ENCODE measurements around the gene SCAMP2. TPM values are rescaled to one million over a fixed set of nuclear protein-coding genes. Genes with fewer than 3 reads are reported as not detected.

The SCAMP2 gene
- total and polyA plus RNA-seq, 11 donors: 25.1 to 90.5 (median 46.0) TPM

DNA sequence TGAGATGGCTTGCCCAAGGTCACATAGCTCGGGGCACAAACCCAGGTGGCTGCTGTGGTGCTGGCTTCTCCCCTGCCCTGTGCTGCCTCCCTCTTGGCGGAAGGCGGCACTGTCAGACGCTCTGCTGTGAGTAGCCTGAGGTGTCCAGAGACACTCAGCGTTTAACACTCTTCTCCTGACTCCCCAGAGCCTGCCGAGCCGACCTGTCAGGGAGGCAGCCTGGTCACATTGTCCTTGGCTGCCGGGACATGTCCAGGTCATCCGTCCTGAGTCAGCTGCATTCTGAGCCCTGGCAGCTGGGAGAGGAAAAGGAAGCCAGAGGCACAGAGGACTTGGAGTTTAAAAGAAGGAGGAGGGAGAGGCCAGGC, 55.8 kb downstream of the SCAMP2 start:
- H3K9me3 ChIP-seq: no peaks in the 10 kb centered on the region
- H3K4me3 ChIP-seq: no peak overlapping the region
- no peaks in the 10 kb centered on the region for H3K27me3 ChIP-seq
- no peak for TF ChIP-seq POLR2A (IDR thresholded peaks at IDR 0.05)
- TF ChIP-seq, protein P1, sequence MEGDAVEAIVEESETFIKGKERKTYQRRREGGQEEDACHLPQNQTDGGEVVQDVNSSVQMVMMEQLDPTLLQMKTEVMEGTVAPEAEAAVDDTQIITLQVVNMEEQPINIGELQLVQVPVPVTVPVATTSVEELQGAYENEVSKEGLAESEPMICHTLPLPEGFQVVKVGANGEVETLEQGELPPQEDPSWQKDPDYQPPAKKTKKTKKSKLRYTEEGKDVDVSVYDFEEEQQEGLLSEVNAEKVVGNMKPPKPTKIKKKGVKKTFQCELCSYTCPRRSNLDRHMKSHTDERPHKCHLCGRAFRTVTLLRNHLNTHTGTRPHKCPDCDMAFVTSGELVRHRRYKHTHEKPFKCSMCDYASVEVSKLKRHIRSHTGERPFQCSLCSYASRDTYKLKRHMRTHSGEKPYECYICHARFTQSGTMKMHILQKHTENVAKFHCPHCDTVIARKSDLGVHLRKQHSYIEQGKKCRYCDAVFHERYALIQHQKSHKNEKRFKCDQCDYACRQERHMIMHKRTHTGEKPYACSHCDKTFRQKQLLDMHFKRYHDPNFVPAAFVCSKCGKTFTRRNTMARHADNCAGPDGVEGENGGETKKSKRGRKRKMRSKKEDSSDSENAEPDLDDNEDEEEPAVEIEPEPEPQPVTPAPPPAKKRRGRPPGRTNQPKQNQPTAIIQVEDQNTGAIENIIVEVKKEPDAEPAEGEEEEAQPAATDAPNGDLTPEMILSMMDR (IDR thresholded peaks at IDR 0.05): peak in 8 of 12 donors; percentile 17 to 48 (median 30)
- peak overlapping the region in 11 of 12 donors; percentile 15 to 81 (median 73) for H3K27ac ChIP-seq
- ATAC-seq (peak; percentile 73 to 88 (median 83)), DNase-seq (peak in 4 of 5 donors; percentile 41 to 87 (median 64))
- intact Hi-C loops (cut with DNase I): no loop called here
- no peaks in the 10 kb centered on the region for H3K36me3 ChIP-seq
- peaks cover 0 to 22% (median 0%) of the 10 kb centered on the region in 12 donors for H3K4me1 ChIP-seq
- WGBS, 4 donors: 12 to 22% (median 20%) methylated on average over 9 of the region's 9 CpGs

DNA sequence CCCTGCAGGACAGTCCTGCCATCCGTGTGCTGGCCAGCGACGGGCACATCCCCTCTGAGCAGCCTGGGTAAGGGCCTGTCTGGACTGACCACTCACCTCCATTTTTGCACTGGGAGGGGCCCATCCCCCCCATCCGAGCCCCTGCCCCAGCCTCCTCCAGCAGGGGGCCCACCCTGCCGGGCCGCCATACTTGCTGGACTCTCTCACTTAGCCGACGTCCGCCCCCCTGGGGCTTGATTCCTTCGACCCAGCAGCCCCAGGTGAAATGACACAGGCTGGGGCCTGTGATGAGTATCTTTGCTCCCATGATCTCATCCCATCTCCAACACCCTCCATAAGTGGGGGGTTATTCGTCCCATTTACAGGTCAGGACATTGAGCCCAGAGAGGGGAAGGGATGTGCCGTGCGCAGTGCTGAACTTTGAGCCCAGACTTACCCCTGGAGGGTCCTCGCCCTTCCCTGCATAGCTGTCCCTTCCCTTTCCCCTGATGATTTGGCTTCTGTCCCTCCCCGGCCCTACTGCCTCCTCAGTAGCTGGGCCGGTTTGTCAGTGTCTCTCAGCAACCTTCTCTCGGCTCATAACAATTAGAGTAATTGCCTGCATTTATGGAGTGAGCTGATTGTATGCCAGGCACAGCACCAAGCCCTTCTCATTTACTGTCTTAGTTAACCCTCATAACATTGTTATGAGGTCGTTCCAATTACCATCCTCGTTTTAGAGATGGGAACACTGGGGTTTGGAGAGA, 56.4 kb downstream of the SCAMP2 start:
- H3K4me1 ChIP-seq: peaks cover 0 to 22% (median 0%) of the 10 kb centered on the region in 12 donors
- WGBS, 4 donors: 48 to 61% (median 54%) methylated on average over 11 to 19 of the region's 19 CpGs

DNA sequence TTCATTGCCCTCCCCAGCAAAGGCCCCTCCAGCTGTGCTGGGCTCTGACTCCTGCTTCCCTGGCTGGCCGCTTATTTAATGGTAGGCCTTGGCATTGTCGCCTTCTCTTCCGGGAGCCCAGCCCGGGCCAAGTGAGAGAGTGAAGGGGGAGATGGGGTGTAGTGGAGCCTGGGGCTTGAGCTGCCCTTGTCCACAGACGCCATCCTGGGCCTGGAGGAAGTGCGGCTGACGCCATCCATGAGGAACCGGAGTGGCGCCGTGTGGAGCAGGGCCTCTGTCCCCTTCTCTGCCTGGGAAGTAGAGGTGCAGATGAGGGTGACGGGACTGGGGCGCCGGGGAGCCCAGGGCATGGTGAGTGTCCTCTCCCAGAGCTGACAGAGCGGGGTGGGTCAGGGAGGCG, 57.2 kb downstream of the SCAMP2 start:
- TF ChIP-seq, protein P1 (IDR thresholded peaks at IDR 0.05): no peak
- TF ChIP-seq POLR2A (IDR thresholded peaks at IDR 0.05): no peak
- ATAC-seq: no peak

More for the DNA sequence above, 56.4 kb downstream of the SCAMP2 start:
- Histone ChIP-seq H3K9me3 (no peaks in the 10 kb centered on the region), H3K4me3 (no peak overlapping the region), H3K27ac (peak overlapping the region in 10 of 12 donors; percentile 15 to 81 (median 74)), H3K27me3 (no peaks in the 10 kb centered on the region), H3K36me3 (no peaks in the 10 kb centered on the region)
- intact Hi-C loops (cut with DNase I): no loop called here
- ATAC-seq (peak in 2 of 4 donors; percentile 2 to 5), DNase-seq (no peak)
- TF ChIP-seq, protein P1 (IDR thresholded peaks at IDR 0.05): no peak
- no peak for TF ChIP-seq POLR2A (IDR thresholded peaks at IDR 0.05)

DNA sequence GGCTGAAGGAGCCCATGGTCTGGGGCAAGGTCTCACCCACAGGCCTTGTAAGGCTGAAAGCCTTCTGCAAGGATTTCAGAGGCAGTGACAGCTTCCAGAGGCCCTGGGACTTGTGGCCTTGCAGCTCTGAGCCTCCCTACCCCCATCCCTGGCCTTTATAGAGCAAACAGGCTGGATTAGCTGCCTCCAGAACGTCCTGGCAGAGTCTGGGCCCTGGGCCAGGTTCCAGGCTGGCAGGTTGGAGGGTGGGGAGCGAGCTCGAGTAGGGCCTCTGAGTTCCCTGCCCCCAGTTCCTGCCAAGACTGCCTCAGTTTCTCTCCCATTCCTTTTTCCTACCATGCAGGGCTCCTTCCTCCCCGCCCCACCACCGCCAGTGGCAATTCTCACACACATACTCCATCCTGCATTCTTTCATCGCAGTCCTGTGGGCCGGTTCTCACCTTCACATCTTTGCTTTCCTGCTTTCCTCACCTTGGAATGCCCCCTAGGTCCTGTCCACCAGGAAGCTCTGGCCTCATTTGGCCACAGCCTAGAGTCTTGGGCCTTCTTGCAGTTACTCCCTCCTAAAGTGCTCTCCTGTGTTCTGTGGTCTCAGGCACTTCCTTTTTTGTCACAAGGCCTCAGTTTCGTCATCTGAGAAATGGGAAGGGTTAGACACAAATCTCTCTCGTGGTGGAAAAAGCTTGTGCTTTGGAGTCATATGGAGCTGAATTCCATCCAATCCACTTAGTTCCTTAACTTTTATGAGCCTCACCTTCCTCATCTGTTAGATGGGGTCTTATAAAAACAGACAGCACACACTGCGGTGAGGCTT, 57.8 kb downstream of the SCAMP2 start:
- no peaks in the 10 kb centered on the region for H3K27me3 ChIP-seq
- H3K4me3 ChIP-seq: no peak overlapping the region
- 67 to 73% (median 71%) methylated on average over 10 of the region's 10 CpGs for WGBS, 4 donors
- H3K27ac ChIP-seq: peak overlapping the region in 9 of 12 donors; percentile 27 to 81 (median 61)
- ATAC-seq: peak; percentile 34 to 70 (median 54)
- no peaks in the 10 kb centered on the region for H3K36me3 ChIP-seq
- H3K4me1 ChIP-seq: peaks cover 0 to 22% (median 0%) of the 10 kb centered on the region in 12 donors
- intact Hi-C loops (cut with DNase I): no loop called here
- TF ChIP-seq, protein P1 (IDR thresholded peaks at IDR 0.05): no peak
- no peak for TF ChIP-seq POLR2A (IDR thresholded peaks at IDR 0.05)
- peak in 4 of 5 donors; percentile 46 to 80 (median 70) for DNase-seq
- H3K9me3 ChIP-seq: no peaks in the 10 kb centered on the region

More for the DNA sequence above, 57.2 kb downstream of the SCAMP2 start:
- intact Hi-C loops (cut with DNase I): no loop called here
- 87 to 94% (median 90%) methylated on average over 10 to 15 of the region's 15 CpGs for WGBS, 4 donors
- no peak for DNase-seq
- Histone ChIP-seq H3K4me1 (peaks cover 0 to 22% (median 0%) of the 10 kb centered on the region in 12 donors), H3K9me3 (no peaks in the 10 kb centered on the region), H3K27ac (peak overlapping the region in 6 of 12 donors; percentile 20 to 81 (median 66)), H3K36me3 (no peaks in the 10 kb centered on the region), H3K27me3 (no peaks in the 10 kb centered on the region), H3K4me3 (no peak overlapping the region)
